Measurements from ENCODE around the gene FCHO1. TPM values are rescaled to one million over a fixed set of nuclear protein-coding genes. Genes with fewer than 3 reads are reported as not detected.

FCHO1 gene
- total RNA-seq, 4 donors from 2014 or later = 0.13 to 2.1 (median 0.51) TPM; not detected in 1

DNA sequence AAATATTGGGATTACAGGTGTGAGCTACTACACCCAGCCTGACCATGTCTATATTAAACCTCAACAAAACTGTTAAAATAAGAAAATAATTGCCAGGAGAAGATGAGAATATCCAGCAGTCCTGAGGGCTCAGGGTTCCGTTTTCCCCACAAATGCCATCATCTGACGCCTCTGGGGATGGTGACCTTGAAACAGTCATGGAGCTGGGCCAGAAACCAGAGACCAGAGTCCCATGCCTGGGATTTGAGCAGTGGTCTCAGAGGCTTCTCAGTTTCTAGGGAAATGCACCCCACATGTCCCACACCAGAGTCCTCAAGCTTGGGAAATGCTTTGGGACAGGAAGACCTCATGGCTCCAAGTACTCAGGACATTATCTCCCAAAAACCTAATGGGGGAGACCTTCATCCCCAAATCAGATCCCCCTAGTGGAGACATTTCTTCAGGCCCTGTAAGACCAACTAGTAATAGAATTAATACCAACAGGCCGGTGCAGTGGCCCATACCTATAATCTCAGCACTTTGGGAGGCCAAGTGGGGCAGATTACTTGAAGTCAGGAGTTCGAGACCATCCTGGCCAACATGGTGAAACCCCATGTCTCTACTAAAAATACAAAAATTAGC, 34.9 kb upstream of the FCHO1 start:
- Histone ChIP-seq H3K27me3 (no peaks in the 10 kb centered on the region), H3K36me3 (no peaks in the 10 kb centered on the region), H3K9me3 (no peaks in the 10 kb centered on the region), H3K4me1 (peaks cover 20 to 26% of the 10 kb centered on the region in 2 donors), H3K27ac (no peak overlapping the region), H3K4me3 (no peak overlapping the region)
- intact Hi-C loops (cut with DNase I; ENCODE audit: low total_unique reads) (no loop called here), in situ Hi-C loops (cut with MboI; ENCODE audit: low sequenced_read_pairs in 4 of 4) (loop anchor here in 1 of 4 donors (10.0 kb wide), 1 partner anchor 48 kb away; no protein-coding TSS in a partner anchor)
- ATAC-seq (no peak), DNase-seq (no peak)
- TF ChIP-seq, protein P1, sequence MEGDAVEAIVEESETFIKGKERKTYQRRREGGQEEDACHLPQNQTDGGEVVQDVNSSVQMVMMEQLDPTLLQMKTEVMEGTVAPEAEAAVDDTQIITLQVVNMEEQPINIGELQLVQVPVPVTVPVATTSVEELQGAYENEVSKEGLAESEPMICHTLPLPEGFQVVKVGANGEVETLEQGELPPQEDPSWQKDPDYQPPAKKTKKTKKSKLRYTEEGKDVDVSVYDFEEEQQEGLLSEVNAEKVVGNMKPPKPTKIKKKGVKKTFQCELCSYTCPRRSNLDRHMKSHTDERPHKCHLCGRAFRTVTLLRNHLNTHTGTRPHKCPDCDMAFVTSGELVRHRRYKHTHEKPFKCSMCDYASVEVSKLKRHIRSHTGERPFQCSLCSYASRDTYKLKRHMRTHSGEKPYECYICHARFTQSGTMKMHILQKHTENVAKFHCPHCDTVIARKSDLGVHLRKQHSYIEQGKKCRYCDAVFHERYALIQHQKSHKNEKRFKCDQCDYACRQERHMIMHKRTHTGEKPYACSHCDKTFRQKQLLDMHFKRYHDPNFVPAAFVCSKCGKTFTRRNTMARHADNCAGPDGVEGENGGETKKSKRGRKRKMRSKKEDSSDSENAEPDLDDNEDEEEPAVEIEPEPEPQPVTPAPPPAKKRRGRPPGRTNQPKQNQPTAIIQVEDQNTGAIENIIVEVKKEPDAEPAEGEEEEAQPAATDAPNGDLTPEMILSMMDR (IDR thresholded peaks at IDR 0.05 in 4 of 5, conservative IDR thresholded peaks at IDR 0.05 in 1 of 5) = no peak
- no peak for TF ChIP-seq POLR2A (IDR thresholded peaks at IDR 0.05)

DNA sequence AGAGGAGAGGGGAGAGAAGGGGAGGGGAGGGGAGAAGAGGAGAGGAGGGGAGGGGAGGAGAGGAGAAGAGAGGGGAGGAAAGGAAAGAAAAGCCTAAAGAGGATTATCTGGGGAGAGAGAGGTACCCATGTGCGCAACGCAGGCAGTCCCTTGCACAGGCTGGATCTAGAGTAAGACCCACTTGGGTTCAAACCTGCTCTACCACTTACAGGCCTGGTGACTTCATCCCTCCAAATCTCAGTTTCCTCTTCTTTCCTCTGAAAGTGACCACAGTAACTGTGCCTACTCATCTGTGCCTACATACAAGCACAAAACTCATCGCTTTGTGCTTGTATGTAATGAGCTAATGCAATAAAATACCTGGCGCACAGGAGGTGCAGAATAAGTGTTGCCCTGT, 32.7 kb upstream of the FCHO1 start:
- H3K4me3 ChIP-seq = no peak overlapping the region
- peaks cover 27 to 29% of the 10 kb centered on the region in 2 donors for H3K4me1 ChIP-seq
- no peaks in the 10 kb centered on the region for H3K27me3 ChIP-seq
- TF ChIP-seq, protein P1 (IDR thresholded peaks at IDR 0.05 in 4 of 5, conservative IDR thresholded peaks at IDR 0.05 in 1 of 5) = no peak
- TF ChIP-seq POLR2A (IDR thresholded peaks at IDR 0.05) = no peak
- DNase-seq (no peak), ATAC-seq (no peak)
- intact Hi-C loops (cut with DNase I; ENCODE audit: low total_unique reads) (no loop called here), in situ Hi-C loops (cut with MboI; ENCODE audit: low sequenced_read_pairs in 4 of 4) (loop anchor here in 1 of 4 donors (10.0 kb wide), 1 partner anchor 46 kb away; no protein-coding TSS in a partner anchor)
- no peaks in the 10 kb centered on the region for H3K9me3 ChIP-seq
- no peaks in the 10 kb centered on the region for H3K36me3 ChIP-seq
- no peak overlapping the region for H3K27ac ChIP-seq

DNA sequence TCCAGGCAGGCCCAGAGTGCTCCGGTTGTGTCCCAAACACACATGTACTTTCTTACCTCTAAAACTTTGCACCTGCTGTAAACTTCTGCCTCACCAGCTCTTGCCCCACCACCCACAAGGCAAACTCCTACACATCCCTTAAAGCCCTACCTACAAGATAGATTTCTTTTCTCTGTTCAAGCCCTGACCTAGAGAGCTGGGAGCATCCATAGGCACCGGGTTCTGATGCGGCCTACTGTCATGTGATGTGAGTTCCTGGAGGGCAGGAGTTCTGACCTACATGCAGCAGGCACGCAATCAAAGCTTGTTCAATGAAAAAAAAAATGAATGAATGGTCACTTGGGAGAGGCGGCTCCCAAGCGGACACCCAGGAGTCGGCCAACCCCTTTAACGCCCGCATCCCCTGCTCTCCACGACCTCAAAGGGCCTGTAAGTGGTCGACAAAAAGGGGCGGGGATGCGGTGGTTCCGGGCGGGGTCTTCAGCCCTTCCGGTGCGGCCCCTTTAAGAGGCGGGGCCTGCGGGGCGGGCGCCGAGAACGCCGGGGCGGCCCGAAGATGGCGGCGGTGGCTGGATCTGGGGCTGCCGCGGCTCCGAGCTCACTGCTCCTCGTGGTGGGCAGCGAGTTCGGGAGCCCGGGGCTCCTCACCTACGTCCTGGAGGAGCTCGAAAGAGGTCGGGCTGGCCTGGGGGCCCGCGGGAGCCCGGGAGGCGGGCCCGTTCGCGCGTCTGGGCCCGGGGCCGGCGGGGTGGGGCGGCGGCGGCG, 32.1 kb upstream of the FCHO1 start, which contains the start of gene MAP1S:
TSS of gene MAP1S (plus strand) at position 534 of the 765 bp plus-strand sequence. CDS start at position 557, 23 bp downstream.
- Histone ChIP-seq H3K36me3 (peaks cover 0 to 5% of the 10 kb centered on the region in 2 donors), H3K4me3 (peak within 1 kb of the TSS; percentile 67 to 93 (median 79)), H3K4me1 (peaks cover 27 to 29% of the 10 kb centered on the region in 2 donors), H3K27me3 (no peaks in the 10 kb centered on the region), H3K27ac (peak within 1 kb of the TSS; percentile 66 to 87 (median 76)), H3K9me3 (no peaks in the 10 kb centered on the region)
- intact Hi-C loops (cut with DNase I; ENCODE audit: low total_unique reads) = no loop called here
- ATAC-seq (peak in 1 of 2 donors; percentile 71), DNase-seq (peak in 1 of 2 donors; percentile 20)
- in situ Hi-C loops (cut with MboI; ENCODE audit: low sequenced_read_pairs in 4 of 4) = loop anchor here in 1 of 4 donors (10.0 kb wide), 1 partner anchor 46 kb away; no protein-coding TSS in a partner anchor
- TF ChIP-seq POLR2A (IDR thresholded peaks at IDR 0.05) = peak; percentile 65 to 73
- TF ChIP-seq, protein P1 (IDR thresholded peaks at IDR 0.05 in 4 of 5, conservative IDR thresholded peaks at IDR 0.05 in 1 of 5) = no peak

DNA sequence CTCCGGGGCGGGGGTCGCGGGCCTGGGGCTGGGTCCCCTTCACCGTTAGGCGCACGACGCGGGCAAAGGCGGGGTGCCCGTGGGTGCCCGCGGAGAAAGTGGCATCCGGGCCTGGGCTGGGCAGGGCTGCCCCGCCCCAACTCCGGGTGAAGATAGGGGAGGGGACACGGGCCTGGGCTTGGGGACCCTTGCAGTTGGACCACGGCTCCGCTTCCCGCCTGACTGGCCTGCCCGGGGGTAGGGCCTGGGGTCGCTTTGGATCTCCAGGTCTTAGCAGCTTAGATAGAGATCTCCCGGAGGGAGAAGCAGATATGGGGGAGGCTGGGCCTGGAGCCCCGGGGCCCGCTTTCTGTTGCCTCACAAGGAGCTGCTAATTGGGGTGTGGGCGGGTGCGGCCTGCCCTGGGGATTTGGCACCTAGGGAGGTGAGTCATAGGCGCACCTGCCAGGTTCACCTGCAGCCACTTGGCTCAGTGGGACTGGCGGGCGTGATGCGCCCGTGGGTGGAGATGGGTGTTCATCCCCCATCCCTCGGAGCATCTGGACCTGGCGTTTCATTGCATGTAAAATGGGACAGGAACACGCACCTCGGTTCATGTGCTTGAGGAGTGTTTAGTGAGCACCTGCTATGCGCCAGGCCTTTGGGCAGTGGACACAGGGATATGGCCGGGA, 31.4 kb upstream of the FCHO1 start:
- no peaks in the 10 kb centered on the region for H3K9me3 ChIP-seq
- H3K27me3 ChIP-seq = no peaks in the 10 kb centered on the region
- peak overlapping the region; percentile 67 to 93 (median 79) for H3K4me3 ChIP-seq
- in situ Hi-C loops (cut with MboI; ENCODE audit: low sequenced_read_pairs in 4 of 4) = loop anchor here in 1 of 4 donors (10.0 kb wide), 1 partner anchor 45 kb away; no protein-coding TSS in a partner anchor
- intact Hi-C loops (cut with DNase I; ENCODE audit: low total_unique reads) = no loop called here
- H3K36me3 ChIP-seq = peaks cover 0 to 10% of the 10 kb centered on the region in 2 donors
- DNase-seq (no peak), ATAC-seq (no peak)
- TF ChIP-seq POLR2A (IDR thresholded peaks at IDR 0.05) = no peak
- TF ChIP-seq, protein P1 (IDR thresholded peaks at IDR 0.05 in 4 of 5, conservative IDR thresholded peaks at IDR 0.05 in 1 of 5) = no peak
- H3K4me1 ChIP-seq = peaks cover 27 to 29% of the 10 kb centered on the region in 2 donors
- peak overlapping the region in 3 of 4 donors; percentile 66 to 87 (median 78) for H3K27ac ChIP-seq

All from gastrocnemius medialis (tissue), 4 donors.